SU-DHL-6 (cell line): ENCODE measurements around the gene OAF.

Experiments
- H2AFZ ChIP-seq: fragments of 200-600 bp; sonication (generic); 2 replicates; pipeline ENCODE4 v1.6.1; 2014; ENCODE audit warnings: low read depth, mild to moderate bottlenecking, moderate library complexity, mixed read lengths, antibody characterized with exemption, low read length; ENCODE audit not compliant: severe bottlenecking
- H3F3A ChIP-seq: fragments of 200-600 bp; shearing (Covaris generic); 2 replicates; pipeline ENCODE4 v1.6.0; 2016; ENCODE audit warnings: antibody characterized with exemption, mild to moderate bottlenecking; ENCODE audit not compliant: insufficient read depth
- H3K27ac ChIP-seq: fragments of 200-600 bp; sonication (generic); 2 replicates; pipeline ENCODE4 v1.5.1; 2016; ENCODE audit warnings: low read depth, mild to moderate bottlenecking, low read length, moderate library complexity, mixed read lengths
- H3K27me3 ChIP-seq: fragments of 200-600 bp; sonication (generic), shearing (Covaris generic); 2 replicates; pipeline ENCODE4 v1.6.0; 2014; ENCODE audit warnings: mild to moderate bottlenecking, low read length
- H3K36me3 ChIP-seq: fragments of 200-600 bp; sonication (generic); 2 replicates; pipeline ENCODE4 v1.6.1; 2014; ENCODE audit warnings: mild to moderate bottlenecking, low read length, mixed read lengths
- H3K4me2 ChIP-seq: fragments of 300-600, 200-600 bp; shearing (Covaris generic), sonication (generic); 2 replicates; pipeline ENCODE4 v1.6.0; 2014; ENCODE audit warnings: low read length, low read depth, mild to moderate bottlenecking; ENCODE audit not compliant: poor library complexity, severe bottlenecking
- H3K4me3 ChIP-seq: fragments of 200-600 bp; sonication (generic); 2 replicates; pipeline ENCODE4 v1.5.1; 2014; ENCODE audit warnings: antibody characterized with exemption, low read length, mild to moderate bottlenecking, mixed read lengths; ENCODE audit not compliant: insufficient read depth, poor library complexity, severe bottlenecking
- H3K79me2 ChIP-seq: fragments of 200-600 bp; sonication (generic); 2 replicates; pipeline ENCODE4 v1.6.1; 2014; ENCODE audit warnings: mild to moderate bottlenecking, low read length, moderate library complexity; ENCODE audit not compliant: insufficient read depth
- H3K9ac ChIP-seq: fragments of 200-600 bp; sonication (generic); 2 replicates; pipeline ENCODE4 v1.7.0; 2014; ENCODE audit warnings: mild to moderate bottlenecking, low read length
- H3K9me2 ChIP-seq: fragments of 200-600 bp; sonication (generic); replicated peaks from 2 replicates; pipeline ENCODE4 v1.6.1; 2014; ENCODE audit warnings: low read length; ENCODE audit not compliant: insufficient read depth
- H3K9me3 ChIP-seq: fragments of 200-600 bp; sonication (generic); 2 replicates; pipeline ENCODE4 v1.6.1; 2014; ENCODE audit warnings: low read length, mixed read lengths; ENCODE audit not compliant: insufficient read depth
- H4K20me1 ChIP-seq: fragments of 200-600 bp; sonication (generic); 2 replicates; pipeline ENCODE4 v1.6.1; 2014; ENCODE audit warnings: low read depth, mild to moderate bottlenecking, antibody characterized with exemption, low read length, moderate library complexity, mixed read lengths
- EZH2phosphoT487 ChIP-seq: fragments of 200-600 bp; sonication (generic), shearing (Covaris generic); conservative IDR thresholded peaks from 2 replicates; pipeline ENCODE4 v1.6.1; 2018; ENCODE audit warnings: mild to moderate bottlenecking, antibody characterized with exemption, low read length, moderate library complexity, mixed read lengths
- TF ChIP-seq, protein P1 (sequence below): fragments of 200-600 bp; sonication (generic); IDR thresholded peaks from one replicate; pipeline ENCODE4 v1.5.1; 2017; ENCODE audit warnings: antibody characterized with exemption, mild to moderate bottlenecking, low read length, moderate library complexity; ENCODE audit not compliant: insufficient read depth, poor library complexity, severe bottlenecking

OAF gene

DNA sequence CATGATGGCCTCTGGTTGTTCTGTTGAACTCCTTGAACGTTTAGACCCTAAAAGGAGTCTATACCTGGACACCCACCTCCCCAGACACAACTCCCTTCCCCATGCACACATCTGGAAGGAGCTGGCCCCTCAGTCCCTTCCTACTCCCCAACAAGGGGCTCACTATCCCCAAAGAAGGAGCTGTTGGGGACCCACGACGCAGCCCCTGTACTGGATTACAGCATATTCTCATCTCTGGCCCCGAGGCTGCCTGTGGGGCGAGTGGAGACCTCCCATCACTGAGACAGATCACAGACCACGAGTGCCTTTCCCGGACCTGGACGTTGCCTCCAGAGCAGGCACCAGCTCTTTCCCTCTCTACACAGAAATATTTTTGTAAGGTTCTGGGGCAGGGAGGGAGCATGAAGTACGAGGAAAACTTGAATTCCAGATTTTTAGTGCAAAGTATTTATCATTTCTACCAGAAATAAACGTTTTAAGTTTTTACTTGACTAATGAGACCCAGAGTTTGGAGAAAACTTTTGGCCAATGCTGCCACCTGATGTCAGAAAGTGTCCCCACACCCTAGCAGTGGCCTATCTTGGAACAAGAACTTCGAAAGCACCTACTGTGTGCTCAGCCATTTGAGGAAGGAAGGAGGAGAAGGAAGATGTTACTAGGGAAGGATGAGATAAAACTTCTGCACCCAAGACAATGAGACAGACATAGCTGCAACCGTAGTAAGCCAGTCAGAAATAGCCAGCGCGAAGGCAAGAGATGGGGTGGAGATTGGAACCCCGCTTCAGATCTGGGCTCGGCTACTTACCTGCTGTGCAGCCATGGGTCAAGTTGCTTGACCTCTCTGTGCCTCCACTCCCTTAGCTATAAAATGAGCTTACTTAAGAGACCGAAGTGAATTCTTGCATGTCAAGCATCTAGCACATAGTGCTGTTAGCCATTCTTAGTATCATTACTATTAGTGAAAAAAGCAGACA is 18.9 kb downstream of the OAF start:
- Histone ChIP-seq H3K27me3 (no peaks in the 10 kb centered on the region), H4K20me1 (no peaks in the 10 kb centered on the region), H3K9me2 (no peaks in the 10 kb centered on the region), H3K9me3 (no peaks in the 10 kb centered on the region), H3K4me2 (no peak overlapping the region), H3K79me2 (no peaks in the 10 kb centered on the region), H3K27ac (no peak overlapping the region), H2AFZ (no peak overlapping the region), H3K36me3 (no peaks in the 10 kb centered on the region), H3K9ac (no peak overlapping the region), H3K4me3 (no peak overlapping the region), H3F3A (no peaks in the 10 kb centered on the region)
- TF ChIP-seq EZH2phosphoT487 = no peak
- TF ChIP-seq, protein P1, sequence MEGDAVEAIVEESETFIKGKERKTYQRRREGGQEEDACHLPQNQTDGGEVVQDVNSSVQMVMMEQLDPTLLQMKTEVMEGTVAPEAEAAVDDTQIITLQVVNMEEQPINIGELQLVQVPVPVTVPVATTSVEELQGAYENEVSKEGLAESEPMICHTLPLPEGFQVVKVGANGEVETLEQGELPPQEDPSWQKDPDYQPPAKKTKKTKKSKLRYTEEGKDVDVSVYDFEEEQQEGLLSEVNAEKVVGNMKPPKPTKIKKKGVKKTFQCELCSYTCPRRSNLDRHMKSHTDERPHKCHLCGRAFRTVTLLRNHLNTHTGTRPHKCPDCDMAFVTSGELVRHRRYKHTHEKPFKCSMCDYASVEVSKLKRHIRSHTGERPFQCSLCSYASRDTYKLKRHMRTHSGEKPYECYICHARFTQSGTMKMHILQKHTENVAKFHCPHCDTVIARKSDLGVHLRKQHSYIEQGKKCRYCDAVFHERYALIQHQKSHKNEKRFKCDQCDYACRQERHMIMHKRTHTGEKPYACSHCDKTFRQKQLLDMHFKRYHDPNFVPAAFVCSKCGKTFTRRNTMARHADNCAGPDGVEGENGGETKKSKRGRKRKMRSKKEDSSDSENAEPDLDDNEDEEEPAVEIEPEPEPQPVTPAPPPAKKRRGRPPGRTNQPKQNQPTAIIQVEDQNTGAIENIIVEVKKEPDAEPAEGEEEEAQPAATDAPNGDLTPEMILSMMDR = peak; percentile 52

DNA sequence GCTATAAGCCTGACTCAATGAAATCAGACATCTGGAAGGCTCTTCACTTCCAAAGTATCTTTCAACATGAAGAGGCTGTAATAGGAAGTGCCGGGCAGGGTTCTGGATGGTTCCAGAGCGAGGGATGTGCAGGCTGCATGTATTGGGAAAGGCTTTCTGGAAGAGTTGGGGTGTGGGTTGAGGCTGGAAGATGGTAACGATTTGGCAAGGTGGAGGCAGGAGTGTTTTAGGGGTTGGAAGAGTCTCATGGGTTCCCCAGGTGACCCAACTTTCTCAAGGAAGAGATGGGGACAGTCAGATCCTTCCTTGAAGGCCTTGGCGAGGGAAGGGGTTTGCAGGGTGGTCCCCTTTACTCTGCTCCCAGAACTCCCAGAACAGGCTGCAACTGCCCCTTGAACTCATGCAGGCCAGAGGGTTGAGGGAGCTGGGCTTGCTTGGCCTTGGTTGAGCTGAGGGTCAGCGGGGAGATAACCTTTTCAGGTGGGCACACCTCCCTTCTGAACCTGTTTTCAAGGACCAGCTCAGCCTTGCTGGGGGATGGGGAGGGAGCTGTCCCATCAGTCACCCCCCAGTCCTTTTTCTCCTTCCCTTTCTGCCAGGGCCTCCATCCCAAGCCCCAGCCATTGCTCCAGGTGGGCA is 19.7 kb downstream of the OAF start:
- no peaks in the 10 kb centered on the region for H3K9me3 ChIP-seq
- H3K9me2 ChIP-seq = no peaks in the 10 kb centered on the region
- no peaks in the 10 kb centered on the region for H3K36me3 ChIP-seq
- H3F3A ChIP-seq = no peaks in the 10 kb centered on the region
- no peaks in the 10 kb centered on the region for H4K20me1 ChIP-seq
- no peak overlapping the region for H3K4me2 ChIP-seq
- no peak overlapping the region for H3K27ac ChIP-seq
- H3K9ac ChIP-seq = no peak overlapping the region
- no peak overlapping the region for H3K4me3 ChIP-seq
- H3K79me2 ChIP-seq = no peaks in the 10 kb centered on the region
- TF ChIP-seq, protein P1 = no peak
- TF ChIP-seq EZH2phosphoT487 = no peak
- no peak overlapping the region for H2AFZ ChIP-seq
- no peaks in the 10 kb centered on the region for H3K27me3 ChIP-seq

DNA sequence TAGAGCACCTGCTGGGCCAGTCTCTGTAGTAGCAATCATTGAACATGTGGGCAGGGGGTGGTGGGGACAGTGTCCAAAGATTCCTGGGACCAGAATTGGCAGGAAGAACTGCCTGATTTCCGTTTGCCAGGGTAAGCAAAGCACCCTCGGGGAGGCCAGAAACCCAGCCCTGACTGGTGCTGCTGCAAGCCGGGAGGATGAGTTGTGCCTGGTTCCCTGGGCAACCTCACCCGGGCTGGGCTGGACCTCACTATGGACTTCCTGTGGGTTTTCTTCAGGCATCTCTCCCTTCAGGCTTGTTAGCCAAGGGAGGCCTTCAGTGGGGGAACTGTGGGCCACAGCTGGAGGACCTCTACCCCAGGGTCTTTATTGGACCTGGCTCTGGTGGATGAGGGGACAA is 21.1 kb downstream of the OAF start:
- Histone ChIP-seq H3K9me2 (no peaks in the 10 kb centered on the region), H3K4me3 (no peak overlapping the region), H3K36me3 (no peaks in the 10 kb centered on the region), H3K4me2 (no peak overlapping the region), H3F3A (no peaks in the 10 kb centered on the region), H2AFZ (no peak overlapping the region), H4K20me1 (no peaks in the 10 kb centered on the region), H3K9ac (no peak overlapping the region), H3K27me3 (no peaks in the 10 kb centered on the region), H3K79me2 (no peaks in the 10 kb centered on the region), H3K9me3 (no peaks in the 10 kb centered on the region), H3K27ac (no peak overlapping the region)
- TF ChIP-seq, protein P1 = no peak
- no peak for TF ChIP-seq EZH2phosphoT487
